ENCODE measurements around the gene RGS2. TPM values are rescaled to one million over a fixed set of nuclear protein-coding genes. Genes with fewer than 3 reads are reported as not detected.

Gene RGS2
- total RNA-seq, 1 donor, result 13.2 TPM

DNA sequence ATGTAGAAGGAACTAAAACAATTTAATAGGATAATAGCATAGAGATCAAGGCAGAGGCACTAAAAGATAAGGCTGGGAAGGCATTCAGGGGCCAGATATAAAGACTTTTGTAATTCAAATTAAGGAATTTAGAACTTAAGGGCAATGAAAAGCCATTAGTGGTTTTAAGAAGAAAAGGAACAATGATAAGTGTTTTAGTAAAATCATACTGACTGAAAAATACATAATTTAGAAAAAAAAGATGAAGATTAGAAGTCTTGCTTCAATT lies 14.1 kb upstream of the RGS2 start:
- no peak for DNase-seq (ENCODE audit: low read depth in 2 of 3, low spot score in 2 of 3)

- DNase-seq (ENCODE audit: low read depth in 2 of 3, low spot score in 2 of 3), result peak in 1 of 3 donors; percentile 63
Observed at GRCh38 chr1:192795916-192796618, 12.8 kb upstream of the RGS2 start.

DNA sequence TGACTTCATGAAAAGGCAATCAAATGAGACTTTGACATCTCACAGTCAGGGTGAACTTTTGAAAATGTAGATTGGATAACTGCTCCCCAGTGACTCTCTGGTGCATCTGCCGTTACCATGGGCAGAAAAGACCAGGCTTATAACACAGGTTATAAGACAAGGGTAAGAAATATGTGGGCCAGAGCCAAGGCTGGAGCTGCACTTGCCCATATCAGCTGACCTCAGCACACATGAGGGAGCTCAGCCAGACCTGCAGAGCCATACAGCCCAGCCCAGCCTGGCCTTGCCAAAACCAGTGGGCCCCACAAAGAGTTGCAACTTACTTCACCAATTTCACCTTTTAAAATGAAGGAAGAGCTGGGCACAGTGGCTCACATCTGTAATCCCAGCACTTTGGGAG lies 11.7 kb upstream of the RGS2 start:
- no peak for DNase-seq (ENCODE audit: low read depth in 2 of 3, low spot score in 2 of 3)

GRCh38 chr1:192797891-192798290 lies 10.9 kb upstream of the RGS2 start:
- no peak for DNase-seq (ENCODE audit: low read depth in 2 of 3, low spot score in 2 of 3)

- DNase-seq (ENCODE audit: low read depth in 2 of 3, low spot score in 2 of 3), result no peak
Observed at GRCh38 chr1:192801451-192801850, 7.4 kb upstream of the RGS2 start.

GRCh38 chr1:192802406-192802805 lies 6.4 kb upstream of the RGS2 start:
- no peak for DNase-seq (ENCODE audit: low read depth in 2 of 3, low spot score in 2 of 3)

DNA sequence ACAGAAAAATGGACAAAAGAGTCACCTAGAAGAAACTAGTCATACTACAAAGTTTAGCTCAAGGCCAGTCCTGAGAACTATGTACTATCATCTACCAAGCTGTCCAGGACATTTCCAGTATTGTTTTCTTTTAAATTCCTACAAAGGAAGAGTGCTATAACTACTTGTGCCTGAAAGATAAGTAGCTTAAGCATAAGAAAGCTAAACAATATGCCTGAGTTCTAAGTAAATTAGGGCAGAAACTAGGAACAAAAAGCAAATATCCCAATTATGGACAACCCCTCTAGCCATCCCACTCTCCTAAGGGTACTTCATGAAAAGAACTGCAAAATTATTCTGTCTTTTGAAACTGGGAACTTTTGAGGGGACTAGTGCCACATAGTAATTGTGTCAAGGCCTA lies 5.3 kb upstream of the RGS2 start:
- no peak for DNase-seq (ENCODE audit: low read depth in 2 of 3, low spot score in 2 of 3)

DNA sequence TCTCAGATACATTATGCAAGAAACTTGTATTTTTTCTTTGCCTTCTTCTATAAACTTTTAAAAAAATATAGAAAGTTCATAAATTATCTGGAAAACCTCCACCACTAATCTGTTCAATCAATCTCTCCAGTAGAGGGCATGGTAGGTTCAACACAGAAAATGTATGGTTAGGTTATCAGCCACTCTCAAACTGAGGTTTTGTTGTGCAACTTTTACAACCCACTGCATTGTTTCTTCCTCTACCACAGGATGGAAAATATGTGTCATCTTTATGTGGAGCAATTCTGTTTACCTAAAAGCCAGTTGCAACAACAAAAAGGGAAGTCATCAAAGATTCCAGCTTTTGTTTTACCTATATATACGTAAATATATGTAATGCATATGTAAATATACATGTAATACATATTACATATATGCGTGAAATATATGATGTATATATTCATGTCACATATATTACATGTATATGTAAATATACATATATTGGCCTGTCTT lies 3.0 kb upstream of the RGS2 start:
- DNase-seq (ENCODE audit: low read depth in 2 of 3, low spot score in 2 of 3), result peak in 2 of 3 donors; percentile 76 to 89

GRCh38 chr1:192807211-192808162 lies 1.4 kb upstream of the RGS2 start:
- DNase-seq (ENCODE audit: low read depth in 2 of 3, low spot score in 2 of 3), result peak in 1 of 3 donors; percentile 27

- DNase-seq (ENCODE audit: low read depth in 2 of 3, low spot score in 2 of 3), result no peak
Observed at GRCh38 chr1:192808163-192808517, 699 bp upstream of the RGS2 start.

GRCh38 chr1:192809307-192810252 lies 741 bp downstream of the RGS2 start:
- DNase-seq (ENCODE audit: low read depth in 2 of 3, low spot score in 2 of 3), result peak in 2 of 3 donors; percentile 37 to 68

GRCh38 chr1:192810253-192810880 lies 1.5 kb downstream of the RGS2 start:
- DNase-seq (ENCODE audit: low read depth in 2 of 3, low spot score in 2 of 3), result peak in 2 of 3 donors; percentile 57 to 78

DNA sequence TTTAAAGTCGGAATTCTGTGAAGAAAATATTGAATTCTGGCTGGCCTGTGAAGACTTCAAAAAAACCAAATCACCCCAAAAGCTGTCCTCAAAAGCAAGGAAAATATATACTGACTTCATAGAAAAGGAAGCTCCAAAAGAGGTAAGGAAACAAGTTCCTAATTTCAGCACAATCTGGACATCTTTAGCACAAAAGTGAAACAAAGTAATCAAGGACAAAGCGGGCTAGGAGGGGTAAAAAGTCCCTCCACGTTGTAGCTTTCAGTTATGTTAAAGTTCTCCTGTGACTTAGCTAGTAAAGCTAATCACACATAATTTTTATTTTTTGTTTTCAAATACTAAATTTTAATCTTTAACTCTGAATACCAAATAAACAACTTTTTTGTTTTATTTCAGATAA lies 2.2 kb downstream of the RGS2 start:
- DNase-seq (ENCODE audit: low read depth in 2 of 3, low spot score in 2 of 3), result no peak

- DNase-seq (ENCODE audit: low read depth in 2 of 3, low spot score in 2 of 3), result no peak
Observed at GRCh38 chr1:192811594-192812239, 2.9 kb downstream of the RGS2 start.

DNA sequence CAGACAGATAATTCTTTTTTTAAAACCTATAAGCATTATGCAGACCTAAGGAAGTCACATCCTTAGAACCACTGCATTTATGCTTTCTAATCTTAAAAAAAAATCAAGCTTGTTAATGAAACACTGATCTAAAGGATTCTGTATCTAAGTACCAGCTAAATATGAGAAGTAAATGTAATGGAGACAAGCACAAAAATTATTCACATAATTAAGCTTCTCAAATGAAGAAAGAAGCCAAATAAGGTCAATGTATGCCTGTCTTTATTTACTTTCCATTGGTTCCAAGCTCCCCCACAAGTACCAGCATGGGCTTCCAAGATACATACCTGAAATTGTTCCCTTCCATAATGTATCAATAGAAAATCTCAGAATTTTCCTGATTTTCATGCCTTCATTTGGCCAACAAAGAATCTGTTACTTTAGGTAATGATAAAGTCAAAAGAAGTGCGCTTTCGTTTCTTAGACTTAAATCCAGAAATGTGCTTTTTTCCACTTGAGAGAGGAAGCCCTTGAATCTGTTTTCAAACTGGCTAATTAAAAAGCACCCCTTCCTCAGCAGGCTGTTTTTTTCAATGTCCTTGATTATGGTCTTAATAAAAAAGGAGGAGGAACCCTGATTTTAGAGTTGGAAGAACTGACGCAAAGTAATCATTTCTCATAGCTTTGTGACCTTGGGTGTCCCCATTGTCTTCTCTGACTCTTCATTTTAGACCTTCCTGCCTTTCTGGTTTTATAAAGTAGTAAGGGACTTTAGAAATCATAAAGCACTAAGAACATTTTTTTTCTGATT lies 3.8 kb downstream of the RGS2 start:
- DNase-seq (ENCODE audit: low read depth in 2 of 3, low spot score in 2 of 3), result no peak

GRCh38 chr1:192814805-192815204 lies 6.0 kb downstream of the RGS2 start:
- DNase-seq (ENCODE audit: low read depth in 2 of 3, low spot score in 2 of 3), result no peak

GRCh38 chr1:192817246-192817645 lies 8.4 kb downstream of the RGS2 start:
- DNase-seq (ENCODE audit: low read depth in 2 of 3, low spot score in 2 of 3), result no peak

GRCh38 chr1:192821296-192821695 lies 12.5 kb downstream of the RGS2 start:
- no peak for DNase-seq (ENCODE audit: low read depth in 2 of 3, low spot score in 2 of 3)

DNA sequence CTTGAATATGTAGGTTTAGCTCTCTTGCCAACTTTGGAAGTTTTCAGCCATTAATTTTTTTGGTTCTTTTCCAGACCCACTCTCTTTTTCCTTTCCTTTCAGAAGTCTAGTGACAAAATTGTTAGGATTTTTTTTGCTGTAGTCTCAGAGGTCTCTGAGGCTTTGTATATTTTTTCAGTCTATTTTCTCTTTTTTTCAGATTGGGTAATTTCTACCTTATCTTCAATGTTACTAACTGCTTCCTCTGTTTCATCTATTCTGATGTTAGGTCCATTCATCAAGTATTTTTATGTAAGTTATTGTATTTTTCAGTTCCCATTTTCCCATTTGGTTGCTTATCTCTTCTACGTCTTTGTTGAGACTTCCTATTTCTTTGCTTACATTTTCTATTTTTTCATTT lies 15.7 kb downstream of the RGS2 start:
- DNase-seq (ENCODE audit: low read depth in 2 of 3, low spot score in 2 of 3), result no peak

Measured in hematopoietic multipotent progenitor cell (in vitro differentiated cells).